HG03342 (cell line): ENCODE results near the gene TNNT2.

Experiments
- ATAC-seq: cut with Tn5 transposase; IDR thresholded peaks from one replicate; pipeline ENCODE4 v1.9.1; 2021; ENCODE audit warnings: mild to moderate bottlenecking, moderate library complexity; ENCODE audit not compliant: unreplicated experiment

The TNNT2 gene

GRCh38 chr1:201357636-201358348 is 19.7 kb downstream of the TNNT2 start:
- ATAC-seq = no peak

GRCh38 chr1:201357211-201357610 is 20.3 kb downstream of the TNNT2 start:
- ATAC-seq = no peak

GRCh38 chr1:201356701-201357100 is 20.8 kb downstream of the TNNT2 start:
- no peak for ATAC-seq

DNA sequence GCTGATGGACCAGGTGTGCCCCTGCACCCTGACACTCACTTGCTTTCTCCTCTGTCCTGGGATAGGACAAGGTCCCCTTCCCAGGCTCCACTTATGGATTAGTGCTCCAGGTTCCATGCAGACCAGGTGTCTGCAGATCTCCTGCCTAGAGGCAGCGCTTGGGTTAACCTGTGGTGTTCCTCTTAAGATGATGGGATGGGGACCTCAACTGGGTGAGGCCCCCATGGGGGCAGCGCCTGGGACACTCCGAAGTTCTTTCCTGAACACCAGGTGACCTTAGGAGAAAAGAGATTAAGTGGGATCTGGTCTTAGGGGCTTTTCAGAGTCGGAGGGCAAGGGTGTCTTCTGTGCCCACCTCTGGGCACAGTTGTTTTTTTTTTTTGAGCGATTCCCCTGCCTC is 21.2 kb downstream of the TNNT2 start:
- ATAC-seq = no peak

DNA sequence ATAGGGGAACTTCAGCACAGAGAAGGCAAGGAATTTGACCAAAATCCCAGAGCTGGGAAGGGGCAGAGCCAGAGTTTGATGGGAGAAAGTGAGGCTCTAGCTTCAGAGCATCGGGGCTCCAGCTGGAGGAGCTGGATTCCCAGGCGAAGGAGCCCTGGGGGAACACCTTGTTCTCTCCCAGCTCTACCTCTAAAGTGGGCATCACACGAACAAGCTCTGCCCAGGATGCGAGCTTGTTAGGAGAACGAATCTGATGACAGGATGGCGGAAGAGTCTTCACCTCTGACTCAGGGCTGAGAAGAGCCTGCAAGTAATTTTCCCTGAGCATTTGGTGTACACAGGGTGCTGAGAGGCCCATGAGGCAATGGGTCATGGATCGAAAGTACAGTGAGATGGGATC is 22.0 kb downstream of the TNNT2 start:
- no peak for ATAC-seq

- no peak for ATAC-seq
Measured at GRCh38 chr1:201354901-201355295, 22.6 kb downstream of the TNNT2 start.

DNA sequence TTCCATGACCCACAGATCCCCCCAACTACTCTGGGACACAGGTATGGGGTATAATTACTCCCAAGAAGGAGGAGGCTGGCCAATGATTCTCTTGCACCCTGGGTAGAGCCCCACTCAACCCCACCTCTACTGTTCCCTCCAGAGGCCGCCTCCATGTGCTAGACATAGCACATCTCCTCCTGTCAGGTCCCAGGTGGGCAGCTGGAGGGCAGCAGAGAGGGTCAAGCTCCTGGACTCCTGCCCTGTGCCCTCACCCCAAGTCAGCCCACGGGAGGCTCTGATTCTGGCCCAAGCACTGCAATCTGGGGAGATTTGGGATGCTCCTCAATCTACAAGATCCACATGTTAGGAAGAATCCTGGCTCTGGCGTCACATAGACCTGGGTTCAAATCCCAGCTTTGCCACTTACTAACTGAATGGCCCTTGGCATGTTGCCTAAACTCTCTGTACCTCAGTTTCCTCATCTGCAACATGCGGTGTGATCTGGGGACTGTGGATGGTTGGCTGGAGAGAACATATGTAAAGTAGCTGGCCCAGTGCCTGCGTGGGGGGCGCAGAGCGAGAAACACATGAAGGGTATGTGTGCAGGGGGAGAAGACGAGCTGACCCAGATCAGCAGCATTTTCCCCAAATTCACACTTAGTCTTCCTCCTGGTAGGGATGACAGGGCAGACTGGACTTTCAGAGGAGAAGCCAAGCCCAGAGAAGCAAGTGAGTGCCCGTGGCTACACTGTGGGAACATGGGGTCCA is 23.2 kb downstream of the TNNT2 start:
- ATAC-seq = no peak

DNA sequence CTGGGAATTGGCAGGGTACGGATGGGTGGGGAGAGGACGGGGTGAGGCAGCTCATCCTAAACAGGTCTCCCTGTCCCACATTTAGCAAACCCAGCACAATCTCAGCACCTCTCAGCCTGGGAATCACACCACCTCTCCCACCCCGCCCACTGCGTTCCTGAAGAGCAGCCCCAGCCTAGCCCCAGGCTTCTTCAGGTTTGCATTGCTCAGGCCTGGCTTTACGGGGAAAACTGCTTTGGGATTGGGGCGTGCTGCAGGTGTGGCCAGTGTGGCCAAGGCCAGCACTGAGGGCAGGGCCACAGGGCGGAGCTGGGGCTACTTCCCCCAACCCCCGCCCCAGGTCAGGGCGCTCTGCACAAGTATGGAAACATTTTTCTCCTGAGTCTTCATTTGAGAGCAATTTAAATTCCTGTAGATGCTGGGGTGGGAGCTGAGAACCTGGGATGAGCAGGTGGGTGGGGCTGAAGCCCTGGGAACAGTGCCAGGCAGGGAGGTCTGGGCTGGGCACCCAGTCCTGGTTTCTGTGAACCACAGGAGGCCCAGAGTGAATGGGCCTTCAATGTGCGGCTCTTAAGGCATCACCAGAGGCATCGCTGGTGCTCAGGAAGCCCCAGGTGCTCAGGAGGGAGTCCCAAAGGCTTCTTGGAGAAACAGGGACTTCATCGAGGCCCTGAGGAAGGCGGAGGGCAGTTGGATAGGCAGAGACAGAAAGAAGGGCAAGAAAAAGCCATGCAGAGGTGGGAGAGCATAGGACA is 24.1 kb downstream of the TNNT2 start:
- ATAC-seq = no peak

DNA sequence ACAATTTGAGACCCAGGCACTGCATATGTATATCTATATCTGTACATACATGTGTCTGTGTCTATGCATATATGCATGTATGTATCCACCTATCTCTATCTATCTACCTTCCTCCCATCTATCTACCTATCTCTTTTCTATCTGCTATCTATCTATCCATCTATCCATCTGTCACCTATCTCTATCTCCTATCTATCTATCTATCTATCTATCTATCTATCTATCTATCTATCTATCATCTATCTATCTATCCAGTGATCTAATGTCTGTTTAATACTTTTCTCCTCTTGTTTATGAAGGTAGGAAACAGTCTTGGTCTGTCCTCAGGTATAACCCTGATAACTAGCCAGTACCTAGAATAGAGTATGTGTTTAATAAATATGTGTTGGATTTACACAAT is 25.9 kb downstream of the TNNT2 start:
- ATAC-seq = no peak

DNA sequence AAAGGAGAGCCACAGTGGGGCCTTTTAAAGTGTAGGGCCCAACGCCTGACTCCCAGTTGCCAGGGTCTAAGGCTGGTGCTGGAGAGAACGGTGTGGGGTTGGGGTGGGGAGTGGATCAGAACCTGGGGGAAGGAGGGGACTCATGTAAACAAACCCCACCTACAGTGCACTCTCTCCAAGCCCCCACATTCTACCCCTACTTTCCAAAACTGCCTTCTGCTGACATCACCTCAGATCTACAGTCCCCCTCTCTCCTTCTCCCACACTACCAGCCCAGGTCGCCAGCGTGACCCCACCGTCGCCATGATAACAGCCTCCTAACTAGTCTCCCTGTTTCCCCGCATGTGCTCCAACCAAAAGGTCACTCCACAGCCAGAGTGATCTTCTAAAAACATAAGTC is 26.6 kb downstream of the TNNT2 start:
- no peak for ATAC-seq

DNA sequence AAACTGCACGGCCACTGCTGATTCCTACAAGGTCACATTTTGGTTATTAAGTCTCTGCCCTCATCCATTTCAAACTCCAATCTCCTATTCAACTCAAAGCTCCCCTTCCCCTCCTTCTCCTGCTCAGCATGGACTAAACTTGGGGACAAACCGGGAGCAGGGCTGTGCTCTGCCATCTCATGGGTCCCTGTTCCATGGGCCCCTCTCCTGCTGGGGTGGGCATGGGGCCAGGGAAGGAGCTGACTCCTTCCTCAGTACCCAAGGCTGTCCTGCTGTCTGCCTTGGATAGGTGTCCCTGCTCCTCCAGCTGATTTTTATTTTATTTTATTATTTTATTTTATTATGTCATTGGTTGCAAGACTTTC is 27.1 kb downstream of the TNNT2 start:
- no peak for ATAC-seq

DNA sequence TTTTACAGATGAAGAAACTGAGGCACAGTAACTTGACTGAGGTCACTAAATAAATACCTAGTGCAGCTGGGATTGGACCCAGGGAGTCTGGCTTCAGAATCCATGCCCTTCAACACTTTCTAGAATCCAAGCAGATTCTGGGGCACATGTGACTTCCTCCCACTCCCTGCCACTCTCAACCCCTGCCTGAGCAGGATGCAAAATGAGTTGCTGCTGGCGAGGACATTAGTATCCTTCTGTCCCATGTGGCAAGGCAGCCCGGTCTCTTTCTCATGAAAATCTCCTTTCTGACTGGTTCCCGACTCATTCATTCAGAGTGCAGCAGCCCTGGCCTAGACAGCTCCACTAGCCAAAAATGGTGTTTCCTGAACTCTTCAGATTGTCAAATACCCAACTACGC is 28.4 kb downstream of the TNNT2 start:
- ATAC-seq = no peak

GRCh38 chr1:201348211-201348566 is 29.3 kb downstream of the TNNT2 start:
- peak; percentile 44 for ATAC-seq

GRCh38 chr1:201347498-201348210 is 29.8 kb downstream of the TNNT2 start:
- ATAC-seq = no peak

GRCh38 chr1:201346987-201347386 is 30.5 kb downstream of the TNNT2 start:
- ATAC-seq = no peak

- ATAC-seq = no peak
Measured at GRCh38 chr1:201346337-201346939, 31.0 kb downstream of the TNNT2 start.

- no peak for ATAC-seq
Measured at GRCh38 chr1:201345081-201345355, 32.5 kb downstream of the TNNT2 start.

- ATAC-seq = no peak
Measured at GRCh38 chr1:201344206-201345080, 33.0 kb downstream of the TNNT2 start.

DNA sequence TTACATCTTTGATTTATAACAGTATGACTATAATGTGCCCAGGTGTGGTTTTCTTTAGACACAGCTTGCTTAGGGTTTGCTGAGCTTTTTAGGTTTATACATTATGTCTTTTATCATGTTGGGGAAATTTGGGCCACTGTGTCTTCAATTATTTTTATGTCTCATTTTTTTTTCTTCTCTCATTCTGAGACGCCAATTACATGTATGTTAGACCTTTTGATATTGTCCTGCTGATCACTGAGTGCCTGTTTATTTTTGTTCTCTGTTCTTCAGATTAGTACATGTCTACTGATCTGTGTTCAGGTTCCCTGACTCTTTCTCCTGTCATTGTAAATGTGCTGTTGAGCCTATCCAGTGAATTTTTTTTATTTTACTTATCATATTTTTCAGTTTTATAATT is 36.1 kb downstream of the TNNT2 start:
- ATAC-seq = no peak

DNA sequence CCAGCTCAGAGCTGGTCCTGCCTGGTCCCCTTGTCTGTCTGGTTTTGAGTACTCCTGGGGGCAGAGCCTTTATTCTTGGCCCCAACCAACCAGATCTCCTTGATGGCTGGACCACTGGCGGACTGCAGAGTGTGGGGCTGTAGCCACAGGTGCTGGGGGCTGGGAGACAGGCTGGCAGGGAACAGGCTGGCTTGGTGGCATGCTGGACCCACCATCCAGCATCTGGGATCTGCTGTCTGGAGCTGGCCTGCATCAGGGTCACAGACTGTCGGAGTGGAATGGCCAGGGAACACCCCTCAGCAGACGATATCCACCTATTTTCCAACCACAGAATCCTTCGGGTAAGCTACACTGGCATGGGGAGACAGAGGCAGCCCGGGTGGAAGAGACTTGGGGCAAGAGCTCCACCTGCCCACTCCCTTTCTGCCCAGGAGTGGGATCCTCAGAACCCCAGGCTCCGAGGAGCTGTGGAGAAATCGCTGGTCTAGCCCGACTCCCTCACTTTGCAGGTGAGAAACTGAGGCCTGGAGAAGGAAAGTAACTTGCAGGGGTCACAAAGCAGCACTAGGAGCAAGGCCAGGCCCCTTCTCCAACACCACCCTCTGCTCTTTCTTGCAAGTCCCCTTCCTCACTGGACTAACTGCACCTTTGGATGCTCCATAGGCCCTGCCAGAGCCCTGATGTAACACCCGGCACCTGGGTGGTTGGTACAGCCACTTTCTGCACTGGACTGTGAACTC is 40.6 kb downstream of the TNNT2 start:
- ATAC-seq = no peak
